Measurements from ENCODE around the gene NAA16. TPM values are rescaled to one million over a fixed set of nuclear protein-coding genes. Genes with fewer than 3 reads are reported as not detected.

The NAA16 gene
- total RNA-seq, 2 donors from 2014 or later: 6.6 to 10.0 TPM

GRCh38 chr13:41386211-41386610 is 75.1 kb downstream of the NAA16 start:
- Histone ChIP-seq H3K27ac (no peak overlapping the region), H3K9me3 (no peaks in the 10 kb centered on the region), H3K36me3 (no peaks in the 10 kb centered on the region), H3K4me3 (no peak overlapping the region), H3K27me3 (no peaks in the 10 kb centered on the region), H3K4me1 (peaks cover 0 to 13% of the 10 kb centered on the region in 2 donors)
- DNase-seq (ENCODE audit: low spot score): no peak
- no peak for TF ChIP-seq CTCF (IDR thresholded peaks at IDR 0.05)

- H3K4me3 ChIP-seq: no peak overlapping the region
These were observed 76.5 kb downstream of the NAA16 start for GRCh38 chr13:41387576-41387975.

GRCh38 chr13:41388143-41388881 is 77.2 kb downstream of the NAA16 start:
- H3K4me3 ChIP-seq: no peak overlapping the region
- no peak for DNase-seq (ENCODE audit: low spot score)
- H3K27ac ChIP-seq: no peak overlapping the region
- no peaks in the 10 kb centered on the region for H3K9me3 ChIP-seq
- H3K27me3 ChIP-seq: no peaks in the 10 kb centered on the region
- peaks cover 0 to 13% of the 10 kb centered on the region in 2 donors for H3K4me1 ChIP-seq
- no peak for TF ChIP-seq CTCF (IDR thresholded peaks at IDR 0.05)
- H3K36me3 ChIP-seq: no peaks in the 10 kb centered on the region

More at GRCh38 chr13:41387576-41387975, 76.5 kb downstream of the NAA16 start:
- Histone ChIP-seq H3K27me3 (no peaks in the 10 kb centered on the region), H3K27ac (no peak overlapping the region), H3K36me3 (no peaks in the 10 kb centered on the region), H3K9me3 (no peaks in the 10 kb centered on the region), H3K4me1 (peaks cover 0 to 13% of the 10 kb centered on the region in 2 donors)
- no peak for DNase-seq (ENCODE audit: low spot score)
- no peak for TF ChIP-seq CTCF (IDR thresholded peaks at IDR 0.05)

- Histone ChIP-seq H3K4me1 (peaks cover 0 to 13% of the 10 kb centered on the region in 2 donors), H3K4me3 (no peak overlapping the region), H3K27ac (no peak overlapping the region), H3K36me3 (no peaks in the 10 kb centered on the region), H3K27me3 (no peaks in the 10 kb centered on the region), H3K9me3 (no peaks in the 10 kb centered on the region)
- TF ChIP-seq CTCF (IDR thresholded peaks at IDR 0.05): no peak
- no peak for DNase-seq (ENCODE audit: low spot score)
These were observed 78.5 kb downstream of the NAA16 start for GRCh38 chr13:41389580-41389979.

GRCh38 chr13:41394166-41394565 is 83.1 kb downstream of the NAA16 start:
- DNase-seq (ENCODE audit: low spot score): no peak
- Histone ChIP-seq H3K4me3 (no peak overlapping the region), H3K9me3 (no peaks in the 10 kb centered on the region), H3K27me3 (no peaks in the 10 kb centered on the region), H3K36me3 (no peaks in the 10 kb centered on the region), H3K4me1 (no peaks in the 10 kb centered on the region), H3K27ac (no peak overlapping the region)
- TF ChIP-seq CTCF (IDR thresholded peaks at IDR 0.05): no peak

All from right atrium auricular region (tissue), 2 donors.